H1 (cell line): ENCODE results near the gene CHD9. TPM values are rescaled to one million over a fixed set of nuclear protein-coding genes. Genes with fewer than 3 reads are reported as not detected.
"Not testable (repeated sequence)": the region's sequence is repeated elsewhere in the genome, so short reads cannot be mapped to it uniquely, and the experiment has no call there.

ENCODE experiments used
- CTCF ChIA-PET: fragments of 300-600 bp; sonication (Branson Sonifier 250); formaldehyde crosslinking; loops from one replicate; lab custom pipeline; 2021; ENCODE audit not compliant: partially characterized antibody; lab: Charles Lee
- POLR2A ChIA-PET: fragments of 300-600 bp; sonication (Branson Sonifier 250); formaldehyde crosslinking; loops from one replicate; lab custom pipeline; 2021; ENCODE audit warnings: inconsistent platforms; ENCODE audit not compliant: partially characterized antibody; lab: Charles Lee
- DNase-seq, 2 experiments: peaks; one replicate each; pipeline versions ENCODE4 v3.0.0 to v3.0.0-alpha.2; 2010 to 2022; ENCODE audit warnings: low spot score in 2 of 2, low read depth in 1 of 2, mixed read lengths in 1 of 2
- FAIRE-seq: peaks from 2 replicates; lab custom pipeline; 2011; peaks lifted over from hg19 to GRCh38; lab: Jason Lieb, UNC
- H2AFZ ChIP-seq: 2 replicates; pipeline ENCODE4 v1.8.1; 2012; ENCODE audit warnings: low read length, inconsistent platforms
- H2AK5ac ChIP-seq: 2 replicates; pipeline ENCODE4 v1.6.1; 2013; ENCODE audit warnings: low read depth, low read length
- H2BK120ac ChIP-seq: replicated peaks from 2 replicates; pipeline ENCODE3; 2013; ENCODE audit warnings: low read depth, low read length, inconsistent platforms
- H2BK12ac ChIP-seq: 2 replicates; pipeline ENCODE4 v1.6.1; 2013; ENCODE audit warnings: low read depth, low read length
- H2BK15ac ChIP-seq: 2 replicates; pipeline ENCODE4 v1.6.1; 2013; ENCODE audit warnings: low read length
- H2BK20ac ChIP-seq: 2 replicates; pipeline ENCODE4 v1.6.1; 2013; ENCODE audit warnings: low read length
- H2BK5ac ChIP-seq: 2 replicates; pipeline ENCODE4 v1.6.1; 2013; ENCODE audit warnings: low read depth, low read length
- H3K14ac ChIP-seq: 2 replicates; pipeline ENCODE4 v1.6.1; 2013; ENCODE audit warnings: inconsistent platforms; ENCODE audit not compliant: insufficient read length
- H3K18ac ChIP-seq: 2 replicates; pipeline ENCODE4 v1.6.1; 2013; ENCODE audit warnings: low read length; ENCODE audit errors: extremely low read depth
- H3K23ac ChIP-seq: 2 replicates; pipeline ENCODE4 v1.6.1; 2013; ENCODE audit warnings: inconsistent platforms; ENCODE audit not compliant: insufficient read length
- H3K23me2 ChIP-seq: 2 replicates; pipeline ENCODE4 v1.6.1; 2013; ENCODE audit warnings: low read depth, low read length
- H3K27ac ChIP-seq: 2 replicates; pipeline ENCODE4 v1.6.1; 2011; ENCODE audit warnings: low read depth, low read length, inconsistent platforms
- H3K27me3 ChIP-seq, 4 experiments: replicated peaks in 1 of 4; 1 replicate in 1 of 4; 2 replicates in 3 of 4; pipeline versions ENCODE4 v1.6.1 to v1.8.1; 2011 to 2013; ENCODE audit warnings: low read length in 3 of 4, mild to moderate bottlenecking in 3 of 4, inconsistent platforms in 2 of 4, mixed read lengths in 2 of 4, moderate library complexity in 1 of 4; ENCODE audit not compliant: control insufficient read depth in 3 of 4, insufficient read depth in 3 of 4; ENCODE audit errors: extremely low read depth in 1 of 4
- H3K36me3 ChIP-seq, 4 experiments: 2 replicates each; pipeline versions ENCODE4 v1.6.1 to v1.8.1; 2011 to 2013; ENCODE audit warnings: mild to moderate bottlenecking in 4 of 4, low read length in 3 of 4, moderate library complexity in 2 of 4, control low read depth in 1 of 4, inconsistent platforms in 1 of 4; ENCODE audit not compliant: insufficient read depth in 4 of 4, control insufficient read depth in 2 of 4
- H3K4ac ChIP-seq: replicated peaks from 2 replicates; pipeline ENCODE3; 2013; ENCODE audit warnings: low read length, low read depth, mixed read lengths, inconsistent platforms; ENCODE audit not compliant: insufficient read length
- H3K4me1 ChIP-seq, 4 experiments: replicated peaks in 1 of 4; 1 replicate in 1 of 4; 2 replicates in 3 of 4; pipeline versions ENCODE4 v1.6.1 to v1.8.1; 2011 to 2013; ENCODE audit warnings: low read length in 3 of 4, inconsistent platforms in 2 of 4, mixed read lengths in 1 of 4; ENCODE audit not compliant: insufficient read depth in 4 of 4, control insufficient read depth in 3 of 4
- H3K4me2 ChIP-seq, 2 experiments: 2 replicates each; pipeline versions ENCODE4 v1.6.1 to v1.8.1; 2011 to 2013; ENCODE audit warnings: low read depth in 2 of 2, low read length in 2 of 2, control low read depth in 1 of 2, inconsistent platforms in 1 of 2, mild to moderate bottlenecking in 1 of 2; ENCODE audit not compliant: insufficient read depth in 1 of 2
- H3K4me3 ChIP-seq, 4 experiments: fragments of 200-600, 300-600 bp in 1 of 4; sonication (generic), shearing (Covaris generic), sonication (Bioruptor Twin) in 1 of 4; 2 replicates each; pipeline versions ENCODE4 v1.5.1 to v1.8.1; 2011 to 2016; ENCODE audit warnings: low read length in 4 of 4, low read depth in 3 of 4, control low read depth in 2 of 4, inconsistent platforms in 2 of 4, mild to moderate bottlenecking in 2 of 4, mixed read lengths in 1 of 4, moderate library complexity in 1 of 4; ENCODE audit not compliant: insufficient read depth in 2 of 4; ENCODE audit errors: extremely low read depth in 1 of 4
- H3K56ac ChIP-seq: replicated peaks from 2 replicates; pipeline ENCODE3; 2013; ENCODE audit warnings: low read depth, mild to moderate bottlenecking, mixed read lengths, low read length, inconsistent platforms; ENCODE audit not compliant: insufficient read length
- H3K79me1 ChIP-seq: 2 replicates; pipeline ENCODE4 v1.6.1; 2013; ENCODE audit warnings: low read depth, low read length, control low read depth
- H3K79me2 ChIP-seq, 2 experiments: 2 replicates each; pipeline versions ENCODE4 v1.6.1 to v1.8.1; 2012 to 2013; ENCODE audit warnings: low read length in 2 of 2, mild to moderate bottlenecking in 2 of 2, inconsistent platforms in 1 of 2; ENCODE audit not compliant: insufficient read depth in 2 of 2, control insufficient read depth in 1 of 2
- H3K9ac ChIP-seq, 4 experiments: replicated peaks in 1 of 4; 1 replicate in 1 of 4; 2 replicates in 3 of 4; pipeline versions ENCODE4 v1.6.1 to v1.8.1; 2011 to 2013; ENCODE audit warnings: low read depth in 3 of 4, low read length in 3 of 4, control low read depth in 2 of 4, mild to moderate bottlenecking in 2 of 4, moderate library complexity in 2 of 4, inconsistent platforms in 1 of 4; ENCODE audit errors: extremely low read depth in 1 of 4
- H3K9me3 ChIP-seq, 2 experiments: 2 replicates each; pipeline versions ENCODE4 v1.6.1 to v1.8.1; 2012 to 2013; ENCODE audit warnings: mild to moderate bottlenecking in 2 of 2, moderate library complexity in 2 of 2, control low read depth in 1 of 2, inconsistent platforms in 1 of 2, low read depth in 1 of 2, low read length in 1 of 2, mixed read lengths in 1 of 2; ENCODE audit not compliant: insufficient read depth in 2 of 2
- H4K20me1 ChIP-seq, 2 experiments: replicated peaks in 1 of 2; 2 replicates each; pipeline versions ENCODE3 to v1.8.1; 2011 to 2013; ENCODE audit warnings: inconsistent platforms in 2 of 2, low read length in 2 of 2, mild to moderate bottlenecking in 1 of 2; ENCODE audit not compliant: insufficient read depth in 2 of 2, control insufficient read depth in 1 of 2
- H4K5ac ChIP-seq: 2 replicates; pipeline ENCODE4 v1.6.1; 2013; ENCODE audit warnings: low read length, low read depth, mixed read lengths, inconsistent platforms; ENCODE audit not compliant: insufficient read length
- H4K8ac ChIP-seq: 2 replicates; pipeline ENCODE4 v1.8.0; 2013; ENCODE audit warnings: mild to moderate bottlenecking, moderate library complexity, low read length, inconsistent platforms; ENCODE audit not compliant: insufficient read depth; ENCODE audit errors: extremely low read depth
- H4K91ac ChIP-seq: replicated peaks from 2 replicates; pipeline ENCODE3; 2013; ENCODE audit warnings: low read length, mixed read lengths, inconsistent platforms; ENCODE audit not compliant: insufficient read length
- GABPA ChIP-seq: IDR thresholded peaks from 2 replicates; pipeline ENCODE4 v1.6.1; 2011; ENCODE audit warnings: mild to moderate bottlenecking, low read length, moderate library complexity, borderline replicate concordance; ENCODE audit not compliant: insufficient read depth
- RAD21 ChIP-seq, 2 experiments: IDR thresholded peaks in 1 of 2; conservative IDR thresholded peaks in 1 of 2; 2 replicates each; pipeline ENCODE4 v1.6.1; 2011; ENCODE audit warnings: low read depth in 2 of 2, low read length in 2 of 2, improper control_type of control experiment in 1 of 2, inconsistent platforms in 1 of 2, mild to moderate bottlenecking in 1 of 2, moderate library complexity in 1 of 2
- SP4 ChIP-seq: IDR thresholded peaks from 2 replicates; pipeline ENCODE4 v1.6.1; 2012; ENCODE audit warnings: low read length, inconsistent platforms
- WGBS, 2 experiments: shearing (Covaris generic) in 1 of 2; methylation state at CpG; one replicate each; pipeline versions ENCODE4 v1.1.6 to v1.1.7; 2013 to 2015; ENCODE audit warnings: low lambda C conversion rate in 2 of 2, mixed read lengths in 2 of 2, inconsistent platforms in 1 of 2, low coverage in 1 of 2, missing lambda C conversion rate in 1 of 2; ENCODE audit not compliant: insufficient replicate concordance in 2 of 2, insufficient coverage in 1 of 2, insufficient read length in 1 of 2; ENCODE audit errors: extremely low coverage in 1 of 2, missing lambda C conversion rate in 1 of 2; 5-methylcytosine and 5-hydroxymethylcytosine counted together
- polyA plus RNA-seq, 7 experiments: library from polyadenylated mRNA; depleted of rRNA in 3 of 7; stranded (reverse) in 5 of 7; unstranded in 2 of 7; fragments of >200 nt in 5 of 7; fragments of 200-250 nt in 2 of 7; gene quantifications; 1 replicate in 5 of 7; 2 replicates in 1 of 7; 4 replicates in 1 of 7; pipeline versions ENCODE4 v1.2.1 to v1.2.3, GENCODE V29; 2011 to 2013; ENCODE audit warnings: missing spikeins in 2 of 7, mixed read lengths in 2 of 7
- total RNA-seq: library from RNA; stranded (reverse); fragmentation: NEBNext Ultra II Directional; extraction: Animal tissue kit (Norgen Biotek cat#: 25700); gene quantifications from 2 replicates; pipeline ENCODE4 v1.2.1, GENCODE V29; 2021

Gene CHD9
- total and polyA plus RNA-seq, 2 of the 8 experiments (the other 6 are each of a cell fraction or from before 2014, with no cell fraction given) = 9.9 to 32.4 TPM

GRCh38 chr16:53073022-53073421, 18.2 kb downstream of the CHD9 start (continued):
- TF ChIP-seq RAD21 (IDR thresholded peaks at IDR 0.05 in 1 of 2, conservative IDR thresholded peaks at IDR 0.05 in 1 of 2; ENCODE audit: low read depth in 2 of 2, low read length in 2 of 2) (no peak), SP4 (no peak), GABPA (no peak)

GRCh38 chr16:53074296-53074695, 19.5 kb downstream of the CHD9 start:
- H3K4me2 ChIP-seq, H3K4me1 ChIP-seq, H3K23ac ChIP-seq, H2AK5ac ChIP-seq, H3K27ac ChIP-seq, H3K18ac ChIP-seq, H3K4me3 ChIP-seq, H2BK120ac ChIP-seq, H3K36me3 ChIP-seq, H3K9ac ChIP-seq, H4K5ac ChIP-seq, DNase-seq, H3K56ac ChIP-seq, H2BK5ac ChIP-seq, POLR2A ChIA-PET, H2BK12ac ChIP-seq, H2BK15ac ChIP-seq, H4K8ac ChIP-seq, H3K14ac ChIP-seq, H3K79me1 ChIP-seq, H3K23me2 ChIP-seq, H4K20me1 ChIP-seq, H2AFZ ChIP-seq, H2BK20ac ChIP-seq, FAIRE-seq, CTCF ChIA-PET, H4K91ac ChIP-seq, H3K4ac ChIP-seq, H3K27me3 ChIP-seq: not testable (repeated sequence)
- WGBS, 2 experiments = 64% methylated on average over 3 of the region's 3 CpGs; no CpG with 5 or more reads in 1 of the 2 experiments
- peaks cover 13 to 21% of the 10 kb centered on the region in 2 experiments for H3K9me3 ChIP-seq
- peaks cover 0 to 18% of the 10 kb centered on the region in 2 experiments; a peak in 2 of 4 replicates for H3K79me2 ChIP-seq
